ENCODE data around the gene MZB1. TPM values are rescaled to one million over a fixed set of nuclear protein-coding genes. Genes with fewer than 3 reads are reported as not detected.

Gene MZB1
- total and polyA plus RNA-seq, 4 donors: 0.64 to 3.9 (median 1.5) TPM

DNA sequence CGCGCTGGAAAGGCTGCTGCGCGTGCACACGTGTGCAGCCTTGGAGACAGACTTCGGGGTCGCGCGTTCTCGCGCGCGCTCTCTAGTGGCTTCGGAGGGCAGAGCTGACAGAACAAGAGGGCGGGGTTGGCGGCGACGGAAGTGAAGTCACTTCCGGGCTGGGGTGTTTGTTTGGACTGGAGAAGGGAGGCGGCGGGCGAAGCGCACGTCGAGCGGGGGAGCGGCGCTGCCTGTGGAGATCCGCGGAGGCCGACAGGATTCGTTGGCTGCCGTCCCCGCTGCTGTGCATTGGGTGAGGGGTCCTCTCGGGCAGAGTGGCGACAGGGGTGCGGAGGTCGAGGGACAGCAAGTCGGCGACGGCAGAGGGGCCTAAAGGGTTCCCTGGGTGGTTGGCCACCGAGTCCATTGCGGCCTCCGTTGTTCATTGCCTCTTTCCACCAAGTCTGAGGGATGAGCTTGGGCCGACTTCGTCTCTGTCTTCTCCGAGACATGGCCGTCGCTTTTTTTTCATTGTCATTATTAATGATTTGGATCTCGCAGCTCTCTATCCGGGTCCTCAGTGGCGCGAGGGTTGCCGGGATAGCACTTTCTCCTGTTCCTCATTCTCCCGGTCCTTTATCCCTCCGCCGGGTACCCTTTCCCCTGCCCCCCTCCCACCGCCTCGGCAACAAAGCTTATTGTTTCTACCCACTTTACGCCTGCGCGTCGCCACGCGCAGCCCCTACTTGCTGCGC, 47.9 kb downstream of the MZB1 start, which contains the start of gene PAIP2:
TSS of gene PAIP2 (plus strand) at position 166 of the 734 bp plus-strand sequence. CDS start 21,931 bp downstream, outside the sequence.
- Histone ChIP-seq H3K4me1 (ENCODE audit: control insufficient read depth in 1 of 2, insufficient read depth in 2 of 2, low read length in 2 of 2) (no peaks in the 10 kb centered on the region), H3K36me3 (ENCODE audit: control insufficient read depth in 1 of 2, insufficient read depth in 2 of 2, low read length in 1 of 2) (no peaks in the 10 kb centered on the region), H3K9me3 (ENCODE audit: control insufficient read depth, low read length) (no peaks in the 10 kb centered on the region), H3K4me3 (ENCODE audit: low read length in 2 of 2) (peak within 1 kb of the TSS; percentile 60 to 67), H3K27ac (ENCODE audit: low read depth in 1 of 2, low read length in 2 of 2) (peak within 1 kb of the TSS; percentile 30 to 84), H3K27me3 (ENCODE audit: control insufficient read depth in 1 of 2, insufficient read depth in 2 of 2, low read length in 1 of 2) (no peaks in the 10 kb centered on the region)
- intact Hi-C loops (cut with DNase I): loop anchor here (5.0 to 10.0 kb wide), 3 partner anchors 45 to 767 kb away; partner anchors contain the start of genes HSPA9 (in 1 of the 2) and MATR3 (in 1 of the 2)
- ATAC-seq (ENCODE audit: low FRiP score) (peak; percentile 99), DNase-seq (peak; percentile 99 to 100)
- WGBS, 2 donors: 0% methylated on average over 66 of the region's 66 CpGs

DNA sequence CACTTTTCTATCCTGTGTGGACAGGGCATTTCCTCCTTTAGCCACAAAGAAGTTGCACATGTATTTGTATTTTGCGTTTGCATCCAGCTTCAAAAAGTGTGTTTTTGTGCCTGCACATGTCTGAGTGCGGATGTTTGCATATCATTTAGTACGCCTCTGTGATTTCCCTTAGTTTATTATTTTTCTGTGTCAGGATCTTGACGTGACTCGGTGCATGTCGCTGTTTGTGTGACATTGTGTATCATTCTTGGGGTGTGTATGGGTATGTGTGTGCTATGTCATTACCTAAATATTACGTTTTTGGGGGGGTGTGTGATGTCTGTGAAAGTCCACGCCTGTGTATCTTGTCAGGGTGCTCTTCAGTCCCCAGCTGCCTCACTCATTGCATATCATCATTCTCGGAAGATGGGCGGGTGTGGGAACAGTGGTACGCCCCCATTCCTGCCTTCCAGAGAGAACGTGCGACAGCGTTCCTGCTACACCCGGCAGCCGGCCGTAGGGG, 48.5 kb downstream of the MZB1 start:
- intact Hi-C loops (cut with DNase I): loop anchor here (5.0 to 10.0 kb wide), 3 partner anchors 44 to 766 kb away; partner anchors contain the start of genes HSPA9 (in 1 of the 2) and MATR3 (in 1 of the 2)
- 1 to 2% methylated on average over 17 of the region's 17 CpGs for WGBS, 2 donors
- H3K4me3 ChIP-seq (ENCODE audit: low read length in 2 of 2): peak overlapping the region; percentile 44 to 60
- no peaks in the 10 kb centered on the region for H3K4me1 ChIP-seq (ENCODE audit: control insufficient read depth in 1 of 2, insufficient read depth in 2 of 2, low read length in 2 of 2)
- no peaks in the 10 kb centered on the region for H3K27me3 ChIP-seq (ENCODE audit: control insufficient read depth in 1 of 2, insufficient read depth in 2 of 2, low read length in 1 of 2)
- no peaks in the 10 kb centered on the region for H3K36me3 ChIP-seq (ENCODE audit: control insufficient read depth in 1 of 2, insufficient read depth in 2 of 2, low read length in 1 of 2)
- ATAC-seq (ENCODE audit: low FRiP score) (no peak), DNase-seq (no peak)
- no peaks in the 10 kb centered on the region for H3K9me3 ChIP-seq (ENCODE audit: control insufficient read depth, low read length)
- H3K27ac ChIP-seq (ENCODE audit: low read depth in 1 of 2, low read length in 2 of 2): no peak overlapping the region

DNA sequence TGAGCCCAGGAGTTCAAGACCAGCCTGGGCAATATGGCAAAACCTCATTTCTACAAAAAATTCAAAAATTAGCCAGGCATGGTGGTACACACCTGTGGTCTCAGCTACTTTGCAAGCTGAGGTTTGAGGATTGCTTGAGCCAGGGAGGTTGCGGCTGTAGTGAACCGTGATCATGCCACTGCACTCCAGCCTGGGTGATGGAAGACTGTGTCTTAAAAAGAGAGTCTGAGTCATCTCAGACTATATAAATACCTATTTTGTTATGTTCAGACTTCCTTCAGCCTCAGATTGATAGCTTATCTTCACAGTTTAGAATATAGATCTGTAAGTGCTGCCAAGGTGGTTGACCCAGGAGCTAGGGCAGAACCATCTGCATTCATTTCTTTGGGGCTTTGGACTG, 49.7 kb downstream of the MZB1 start:
- intact Hi-C loops (cut with DNase I): loop anchor here (5.0 to 10.0 kb wide), 3 partner anchors 43 to 765 kb away; partner anchors contain the start of genes HSPA9 (in 1 of the 2) and MATR3 (in 1 of the 2)
- DNase-seq (no peak), ATAC-seq (ENCODE audit: low FRiP score) (no peak)
- Histone ChIP-seq H3K27me3 (ENCODE audit: control insufficient read depth in 1 of 2, insufficient read depth in 2 of 2, low read length in 1 of 2) (no peaks in the 10 kb centered on the region), H3K4me3 (ENCODE audit: low read length in 2 of 2) (no peak overlapping the region), H3K27ac (ENCODE audit: low read depth in 1 of 2, low read length in 2 of 2) (no peak overlapping the region), H3K36me3 (ENCODE audit: control insufficient read depth in 1 of 2, insufficient read depth in 2 of 2, low read length in 1 of 2) (no peaks in the 10 kb centered on the region), H3K9me3 (ENCODE audit: control insufficient read depth, low read length) (no peaks in the 10 kb centered on the region), H3K4me1 (ENCODE audit: control insufficient read depth in 1 of 2, insufficient read depth in 2 of 2, low read length in 2 of 2) (no peaks in the 10 kb centered on the region)
- 81 to 92% methylated on average over 2 of the region's 2 CpGs for WGBS, 2 donors

Other genes starting within 250 kb of the MZB1 start
- gene SIL1, start 191.5 kb downstream of the MZB1 start, total RNA-seq: 10 to 100 TPM; 48.7 to 49.8 TPM
- 10 to 100 TPM; 19.4 to 58.9 TPM for gene SIL1, start 191.5 kb downstream of the MZB1 start, polyA plus RNA-seq
- gene MATR3, start 96.2 kb downstream of the MZB1 start, total RNA-seq: 100 to 1,000 TPM; 183 to 194 TPM
- 100 to 1,000 TPM; 104 to 163 TPM for gene MATR3, start 96.2 kb downstream of the MZB1 start, polyA plus RNA-seq
- 10 to 100 TPM; 77.6 to 82.1 TPM for gene PAIP2, start 48.1 kb downstream of the MZB1 start, total RNA-seq
- 100 to 1,000 TPM; 102 to 154 TPM for gene PAIP2, start 48.1 kb downstream of the MZB1 start, polyA plus RNA-seq
- not detected for gene SLC23A1, start 6.6 kb downstream of the MZB1 start, total RNA-seq
- gene SLC23A1, start 6.6 kb downstream of the MZB1 start, polyA plus RNA-seq: 1 to 10 TPM in 1 of 2 donors, not detected in 1; 3.1 TPM
- gene PROB1, start 5.2 kb upstream of the MZB1 start, total RNA-seq: 1 to 10 TPM; 2.0 to 3.0 TPM
- under 1 TPM; 0.13 to 0.31 TPM for gene PROB1, start 5.2 kb upstream of the MZB1 start, polyA plus RNA-seq
- gene SPATA24, start 14.2 kb upstream of the MZB1 start, total RNA-seq: 1 to 10 TPM; 2.2 to 3.1 TPM
- gene SPATA24, start 14.2 kb upstream of the MZB1 start, polyA plus RNA-seq: 1 to 10 TPM; 6.3 to 7.7 TPM
- 10 to 100 TPM; 18.5 to 26.4 TPM for gene DNAJC18, start 49.6 kb upstream of the MZB1 start, total RNA-seq
- gene DNAJC18, start 49.6 kb upstream of the MZB1 start, polyA plus RNA-seq: 1 to 10 TPM; 4.3 to 9.7 TPM
- gene ECSCR, start 72.8 kb upstream of the MZB1 start, total RNA-seq: 10 to 100 TPM; 33.2 to 51.3 TPM
- 10 to 100 TPM in 1 of 2 donors, 1 to 10 TPM in 1; 6.1 to 11.6 TPM for gene ECSCR, start 72.8 kb upstream of the MZB1 start, polyA plus RNA-seq
- not detected for gene SMIM33, start 81.1 kb upstream of the MZB1 start, total RNA-seq
- gene SMIM33, start 81.1 kb upstream of the MZB1 start, polyA plus RNA-seq: not detected
- 100 to 1,000 TPM; 111 to 151 TPM for gene STING1, start 92.8 kb upstream of the MZB1 start, total RNA-seq
- gene STING1, start 92.8 kb upstream of the MZB1 start, polyA plus RNA-seq: 100 to 1,000 TPM in 1 of 2 donors, 10 to 100 TPM in 1; 23.9 to 180 TPM
- gene UBE2D2, start 171.4 kb upstream of the MZB1 start, total RNA-seq: 100 to 1,000 TPM in 1 of 2 donors, 10 to 100 TPM in 1; 96.8 to 116 TPM
- 100 to 1,000 TPM in 1 of 2 donors, 10 to 100 TPM in 1; 97.9 to 102 TPM for gene UBE2D2, start 171.4 kb upstream of the MZB1 start, polyA plus RNA-seq